A549 (cell line): ENCODE data around the gene RNGTT. TPM values are rescaled to one million over a fixed set of nuclear protein-coding genes. Genes with fewer than 3 reads are reported as not detected.

Experiments
- ATAC-seq, 2 experiments: fragments of 200-7000 bp in 1 of 2; fragments of >200 bp in 1 of 2; cut with Nextera tagmentation in 1 of 2; cut with Tn5 transposase in 1 of 2; 3 replicates each; pipeline versions ENCODE4 v1.8.0 to v1.9.1; 2018 to 2020; ENCODE audit warnings: mild to moderate bottlenecking in 1 of 2, moderate library complexity in 1 of 2
- CTCF ChIA-PET: fragments of 300-600 bp; sonication (Branson Sonifier 250); formaldehyde crosslinking; extraction: SDS; loops from one replicate; lab custom pipeline; 2021; ENCODE audit warnings: antibody characterized with exemption, inconsistent platforms; lab: Yijun Ruan, JAX
- POLR2A ChIA-PET: fragments of 350-600 bp; formaldehyde crosslinking; extraction: SDS; loops from one replicate; lab custom pipeline; 2021; ENCODE audit warnings: antibody characterized with exemption, inconsistent platforms; lab: Yijun Ruan, JAX
- DNase-seq, 2 experiments: peaks; one replicate each; pipeline versions ENCODE4 v3.0.0 to v3.0.0-alpha.2; 2011 to 2016; ENCODE audit warnings: low read depth in 1 of 2, low spot score in 1 of 2
- FAIRE-seq: peaks from 2 replicates; lab custom pipeline; 2011; peaks lifted over from hg19 to GRCh38; lab: Jason Lieb, UNC
- H3K27ac ChIP-seq, 2 experiments: fragments of >200 bp; sonication (Bioruptor Twin); formaldehyde crosslinking; 3 replicates each; pipeline ENCODE4 v1.5.1; 2016 to 2017
- H3K4me1 ChIP-seq: fragments of >200 bp; sonication (Bioruptor Twin); formaldehyde crosslinking; 3 replicates; pipeline ENCODE4 v1.6.1; 2016
- H3K4me2 ChIP-seq: fragments of >200 bp; sonication (Bioruptor Twin); formaldehyde crosslinking; 3 replicates; pipeline ENCODE4 v1.6.1; 2016
- H3K4me3 ChIP-seq: fragments of >200 bp; sonication (Bioruptor Twin); formaldehyde crosslinking; 3 replicates; pipeline ENCODE4 v1.5.1; 2016
- H3K9me3 ChIP-seq: fragments of >200 bp; sonication (Bioruptor Twin); formaldehyde crosslinking; 3 replicates; pipeline ENCODE4 v1.6.1; 2016
- CEBPB ChIP-seq, 2 experiments: fragments of >200 bp in 1 of 2; sonication (Bioruptor Twin) in 1 of 2; formaldehyde crosslinking in 1 of 2; IDR thresholded peaks; 2 replicates each; pipeline ENCODE4 v1.6.1; 2012 to 2016
- EHF ChIP-seq: fragments of 250-450 bp; sonication (Bioruptor Pico); IDR thresholded peaks from 2 replicates; pipeline ENCODE4 v1.5.0; 2020; ENCODE audit warnings: mild to moderate bottlenecking
- EHMT2 ChIP-seq: fragments of 200-600 bp; sonication (generic); IDR thresholded peaks from 2 replicates; pipeline ENCODE4 v1.6.1; 2016; ENCODE audit warnings: antibody characterized with exemption, low read depth, mild to moderate bottlenecking, moderate library complexity
- EP300 ChIP-seq, 2 experiments: fragments of >200 bp; sonication (Bioruptor Twin); formaldehyde crosslinking; IDR thresholded peaks; 2 replicates in 1 of 2; 3 replicates in 1 of 2; pipeline ENCODE4 v1.6.1; 2016 to 2017
- ESRRA ChIP-seq: fragments of 150-350 bp; IDR thresholded peaks from 2 replicates; pipeline ENCODE4 v1.6.1; 2014; ENCODE audit warnings: mild to moderate bottlenecking, low read length, borderline replicate concordance
- FOSL2 ChIP-seq, 2 experiments: fragments of 450-650 bp in 1 of 2; fragments of >200 bp in 1 of 2; sonication (Bioruptor Twin) in 1 of 2; formaldehyde crosslinking; IDR thresholded peaks; 2 replicates each; pipeline versions ENCODE4 v1.5.0 to v1.6.1; 2016 to 2020; ENCODE audit warnings: mild to moderate bottlenecking in 1 of 2, moderate library complexity in 1 of 2
- HMGXB4 ChIP-seq: fragments of 250-450 bp; sonication (Bioruptor Pico); IDR thresholded peaks from 2 replicates; pipeline ENCODE4 v1.5.0; 2021; ENCODE audit warnings: mild to moderate bottlenecking, moderate library complexity, borderline replicate concordance
- KDM1A ChIP-seq: fragments of 200-600 bp; sonication (generic); IDR thresholded peaks from 2 replicates; pipeline ENCODE4 v1.6.1; 2016; ENCODE audit warnings: low read depth, mild to moderate bottlenecking
- KDM5A ChIP-seq: fragments of 200-600 bp; sonication (generic); IDR thresholded peaks from 2 replicates; pipeline ENCODE4 v1.6.1; 2016; ENCODE audit warnings: antibody characterized with exemption, mild to moderate bottlenecking
- MAFK ChIP-seq: fragments of 450-650 bp; IDR thresholded peaks from 2 replicates; pipeline ENCODE4 v1.6.1; 2014; ENCODE audit not compliant: partially characterized antibody
- MYC ChIP-seq: IDR thresholded peaks from 2 replicates; pipeline ENCODE4 v1.6.1; 2012; ENCODE audit warnings: mild to moderate bottlenecking, inconsistent platforms, low read length, improper control_type of control experiment, borderline replicate concordance
- NFE2L2 ChIP-seq: fragments of 150-350 bp; conservative IDR thresholded peaks from 2 replicates; pipeline ENCODE4 v1.6.1; 2014; ENCODE audit warnings: low read length
- PBX3 ChIP-seq: IDR thresholded peaks from 2 replicates; pipeline ENCODE4 v1.6.1; 2012
- RAD21 ChIP-seq, 2 experiments: fragments of >200 bp in 1 of 2; sonication (Bioruptor Twin) in 1 of 2; formaldehyde crosslinking in 1 of 2; IDR thresholded peaks in 1 of 2; conservative IDR thresholded peaks in 1 of 2; 2 replicates in 1 of 2; 3 replicates in 1 of 2; pipeline ENCODE4 v1.6.1; 2012 to 2018; ENCODE audit warnings: inconsistent platforms in 1 of 2
- RARB ChIP-seq: fragments of 250-450 bp; sonication (Bioruptor Pico); IDR thresholded peaks from 2 replicates; pipeline ENCODE4 v1.8.0; 2021; ENCODE audit warnings: mild to moderate bottlenecking, moderate library complexity
- RCOR1 ChIP-seq: fragments of 150-350 bp; IDR thresholded peaks from 2 replicates; pipeline ENCODE4 v1.6.1; 2014; ENCODE audit warnings: antibody characterized with exemption, low read length, low read depth
- TFCP2L1 ChIP-seq: fragments of 250-450 bp; sonication (Bioruptor Pico); IDR thresholded peaks from 2 replicates; pipeline ENCODE4 v1.5.0; 2021; ENCODE audit warnings: mild to moderate bottlenecking
- ZC3H11A ChIP-seq: fragments of 450-650 bp; IDR thresholded peaks from 2 replicates; pipeline ENCODE4 v1.6.1; 2014; ENCODE audit warnings: antibody characterized with exemption, mild to moderate bottlenecking
- WGBS: methylation state at CpG from one replicate; pipeline ENCODE4 v1.1.6; 2017; ENCODE audit errors: missing lambda C conversion rate; 5-methylcytosine and 5-hydroxymethylcytosine counted together
- polyA plus RNA-seq, 4 experiments: library from polyadenylated mRNA; depleted of rRNA in 3 of 4; stranded (reverse); fragments of >200 nt; fragmentation: RNase III in 1 of 4; extraction: RNeasy Plus Mini Kit Qiagen cat#74134 plus additional on column Dnase treatment in 1 of 4; gene quantifications; 2 replicates in 3 of 4; 3 replicates in 1 of 4; pipeline ENCODE4 v1.2.3, GENCODE V29; 2011 to 2017

RNGTT gene
- polyA plus RNA-seq, 2 of the 4 experiments (the other 2 are of a cell fraction): 11.6 to 15.0 TPM

GRCh38 chr6:88877893-88878292, 85.5 kb downstream of the RNGTT start:
- no peak for DNase-seq
- TF ChIP-seq EP300 (IDR thresholded peaks at IDR 0.05) (no peak), ZC3H11A (peak; percentile 39)
- H3K27ac ChIP-seq: no peak overlapping the region
- H3K4me1 ChIP-seq: no peaks in the 10 kb centered on the region
- ChIA-PET POLR2A (no interaction called here), CTCF (interaction anchor here (0.6 kb wide), 1 partner anchor 32 kb away, joined by 4 read pairs; no protein-coding TSS in a partner anchor)
- H3K4me3 ChIP-seq: no peak overlapping the region
- no peak for FAIRE-seq
- H3K4me2 ChIP-seq: no peak overlapping the region
- no peak for ATAC-seq
- no peaks in the 10 kb centered on the region for H3K9me3 ChIP-seq
- 93% methylated on average over 7 of the region's 7 CpGs for WGBS

GRCh38 chr6:88872962-88873361, 90.5 kb downstream of the RNGTT start:
- Histone ChIP-seq H3K9me3 (no peaks in the 10 kb centered on the region), H3K27ac (no peak overlapping the region)
- POLR2A ChIA-PET: no interaction called here
- TF ChIP-seq EHF (CRISPR knock-in tag): no peak
- TF ChIP-seq NFE2L2: no peak
- no peak for TF ChIP-seq RARB (CRISPR knock-in tag)
- no peak for TF ChIP-seq RCOR1
- TF ChIP-seq KDM5A: no peak
- no peak for TF ChIP-seq TFCP2L1 (CRISPR knock-in tag)
- TF ChIP-seq, all 56 proteins: peak for 0
- FAIRE-seq: no peak
- no peak overlapping the region for H3K4me3 ChIP-seq
- DNase-seq: no peak
- no peak for ATAC-seq
- H3K4me2 ChIP-seq: no peak overlapping the region
- peaks cover 22% of the 10 kb centered on the region for H3K4me1 ChIP-seq
- WGBS: 72% methylated on average over 1 of the region's 1 CpG
- CTCF ChIA-PET: interaction anchor here (0.7 to 1.7 kb wide), 2 partner anchors 766 to 1041 kb away, joined by 3 read pairs; no protein-coding TSS in a partner anchor

- TF ChIP-seq FOSL2 (IDR thresholded peaks at IDR 0.05) (no peak), FOSL2 (CRISPR knock-in tag; IDR thresholded peaks at IDR 0.05) (no peak), NFE2L2 (no peak), MAFK (no peak), CEBPB (IDR thresholded peaks at IDR 0.05) (no peak), RAD21 (conservative IDR thresholded peaks at IDR 0.05 in 1 of 2, IDR thresholded peaks at IDR 0.05 in 1 of 2) (no peak), MYC (no peak), KDM1A (no peak), TFCP2L1 (CRISPR knock-in tag) (no peak), EHMT2 (no peak), HMGXB4 (no peak), EP300 (IDR thresholded peaks at IDR 0.05) (no peak), KDM5A (no peak), RCOR1 (no peak), PBX3 (no peak), ESRRA (no peak)
- CTCF ChIA-PET: interaction anchor here (0.7 to 2.7 kb wide), 13 partner anchors 9 to 1596 kb away, joined by 3 to 14 read pairs (median 4); no protein-coding TSS in a partner anchor
- no peak for FAIRE-seq
- DNase-seq: no peak
- H3K9me3 ChIP-seq: no peaks in the 10 kb centered on the region
- peaks cover 33% of the 10 kb centered on the region for H3K4me1 ChIP-seq
- H3K27ac ChIP-seq: no peak overlapping the region
- POLR2A ChIA-PET: no interaction called here
- H3K4me2 ChIP-seq: no peak overlapping the region
- H3K4me3 ChIP-seq: no peak overlapping the region
- ATAC-seq: no peak
- WGBS: 58% methylated on average over 3 of the region's 3 CpGs
Observed at GRCh38 chr6:88871498-88871897, 91.9 kb downstream of the RNGTT start.
